RWPE2 (cell line): ENCODE results near the gene POLR3B.

ENCODE experiments used
- ATAC-seq: fragments of 200-7000 bp; cut with Tn5 transposase; 3 replicates; pipeline ENCODE4 v1.9.1; 2021; ENCODE audit warnings: low read depth
- DNase-seq: peaks from one replicate; pipeline ENCODE4 v3.0.0-alpha.2; 2020; ENCODE audit warnings: low spot score
- H3K27ac ChIP-seq: fragments of 450-650 bp; 2 replicates; pipeline ENCODE4 v1.5.1; 2017; ENCODE audit warnings: mild to moderate bottlenecking; ENCODE audit not compliant: poor library complexity, severe bottlenecking
- H3K27me3 ChIP-seq: fragments of 250-450 bp; sonication (Bioruptor Pico); 2 replicates; pipeline ENCODE4 v1.5.1; 2021; ENCODE audit warnings: mild to moderate bottlenecking, moderate library complexity; ENCODE audit not compliant: insufficient read depth, poor library complexity, severe bottlenecking
- H3K36me3 ChIP-seq: fragments of 250-450 bp; sonication (Bioruptor Pico); 2 replicates; pipeline ENCODE4 v1.5.1; 2020; ENCODE audit warnings: low read depth, mild to moderate bottlenecking, moderate library complexity
- H3K4me1 ChIP-seq: fragments of 250-450 bp; sonication (Bioruptor Pico); 2 replicates; pipeline ENCODE4 v1.5.1; 2021; ENCODE audit warnings: mild to moderate bottlenecking, moderate library complexity; ENCODE audit not compliant: insufficient read depth, poor library complexity, severe bottlenecking
- H3K4me3 ChIP-seq: fragments of 250-450 bp; sonication (Bioruptor Pico); 2 replicates; pipeline ENCODE4 v1.5.1; 2021; ENCODE audit warnings: mild to moderate bottlenecking, moderate library complexity; ENCODE audit not compliant: severe bottlenecking
- H3K9me3 ChIP-seq: fragments of 250-450 bp; sonication (Bioruptor Pico); 2 replicates; pipeline ENCODE4 v1.5.1; 2021; ENCODE audit warnings: mild to moderate bottlenecking, moderate library complexity; ENCODE audit not compliant: severe bottlenecking
- CTCF ChIP-seq: fragments of 450-650 bp; IDR thresholded peaks from one replicate; pipeline ENCODE4 v1.5.1; 2017; ENCODE audit warnings: mild to moderate bottlenecking, moderate library complexity; ENCODE audit not compliant: poor library complexity, severe bottlenecking

The POLR3B gene

GRCh38 chr12:106345746-106346145 lies 11.8 kb upstream of the POLR3B start:
- DNase-seq: no peak

DNA sequence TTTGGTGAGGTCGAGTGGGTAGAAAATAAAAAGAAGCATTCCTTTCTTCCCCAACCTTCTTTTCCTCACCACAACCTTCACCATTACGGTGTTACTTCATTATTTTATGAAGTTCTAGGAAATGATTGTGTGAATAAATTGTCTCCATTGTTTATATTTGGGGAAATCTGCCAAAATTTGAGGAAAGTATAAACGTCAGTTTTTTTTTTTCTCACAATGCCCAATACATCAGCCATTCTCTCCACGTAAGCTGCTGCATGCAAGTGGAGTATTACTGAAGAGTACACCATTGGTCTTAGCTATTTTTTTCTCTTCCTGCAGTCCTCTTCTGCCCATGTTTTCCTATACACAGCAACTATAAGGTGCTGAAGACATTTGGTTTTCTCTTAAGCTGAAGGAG lies 9.1 kb upstream of the POLR3B start:
- DNase-seq (no peak), ATAC-seq (no peak)
- no peak for TF ChIP-seq CTCF
- H3K27me3 ChIP-seq: no peaks in the 10 kb centered on the region
- no peaks in the 10 kb centered on the region for H3K9me3 ChIP-seq
- H3K4me1 ChIP-seq: no peaks in the 10 kb centered on the region
- no peak overlapping the region for H3K27ac ChIP-seq
- H3K36me3 ChIP-seq: no peaks in the 10 kb centered on the region
- no peak overlapping the region for H3K4me3 ChIP-seq

More at GRCh38 chr12:106345746-106346145, 11.8 kb upstream of the POLR3B start:
- Histone ChIP-seq H3K4me1 (no peaks in the 10 kb centered on the region), H3K27me3 (no peaks in the 10 kb centered on the region), H3K36me3 (no peaks in the 10 kb centered on the region), H3K27ac (no peak overlapping the region), H3K4me3 (no peak overlapping the region), H3K9me3 (no peaks in the 10 kb centered on the region)
- TF ChIP-seq CTCF: peak; percentile 62
- peak; percentile 85 for ATAC-seq

- DNase-seq: no peak
- Histone ChIP-seq H3K27me3 (no peaks in the 10 kb centered on the region), H3K27ac (no peak overlapping the region), H3K4me1 (peaks cover 3% of the 10 kb centered on the region), H3K36me3 (no peaks in the 10 kb centered on the region), H3K9me3 (no peaks in the 10 kb centered on the region), H3K4me3 (no peak overlapping the region)
- TF ChIP-seq CTCF: no peak
- no peak for ATAC-seq
Measured at GRCh38 chr12:106353175-106353574, 4.4 kb upstream of the POLR3B start.

- peak overlapping the region; percentile 76 for H3K4me3 ChIP-seq
- DNase-seq (no peak), ATAC-seq (peak; percentile 13)
- no peak for TF ChIP-seq CTCF
- peaks cover 3% of the 10 kb centered on the region for H3K4me1 ChIP-seq
- no peaks in the 10 kb centered on the region for H3K9me3 ChIP-seq
- no peaks in the 10 kb centered on the region for H3K27me3 ChIP-seq
- H3K36me3 ChIP-seq: no peaks in the 10 kb centered on the region
- H3K27ac ChIP-seq: peak overlapping the region; percentile 50
Measured at GRCh38 chr12:106358396-106359241, 1.1 kb downstream of the POLR3B start.
